ENCODE results near the gene FSD1L. TPM values are rescaled to one million over a fixed set of nuclear protein-coding genes. Genes with fewer than 3 reads are reported as not detected.

FSD1L gene
- polyA plus RNA-seq, 2 of the 4 experiments (the other 2 are of a cell fraction) = 3.2 to 8.5 TPM

- no peak for TF ChIP-seq CHD2 (IDR thresholded peaks at IDR 0.05; ENCODE audit: low read length, partially characterized antibody)
- no peak for TF ChIP-seq MYC (IDR thresholded peaks at IDR 0.05; ENCODE audit: borderline replicate concordance, low read length)
- TF ChIP-seq JUN (IDR thresholded peaks at IDR 0.05) = no peak
- TF ChIP-seq PHF8 (IDR thresholded peaks at IDR 0.05; ENCODE audit: borderline replicate concordance, low read depth) = no peak
- no peak for TF ChIP-seq CBX2 (IDR thresholded peaks at IDR 0.05; ENCODE audit: borderline replicate concordance, low read depth)
- TF ChIP-seq TFCP2L1 (CRISPR knock-in tag; IDR thresholded peaks at IDR 0.05) = no peak
- TF ChIP-seq HDAC2 (IDR thresholded peaks at IDR 0.05) = no peak
- no peak for TF ChIP-seq HOXB5 (CRISPR knock-in tag; IDR thresholded peaks at IDR 0.05)
- FAIRE-seq = no peak
- H3K4me3 ChIP-seq = peak overlapping the region; percentile 71
- peaks cover 15% of the 10 kb centered on the region; the same call in 2 of the 3 replicates for H3K4me1 ChIP-seq
- no peaks in the 10 kb centered on the region for H3K9me3 ChIP-seq
- peak overlapping the region in 1 of 2 experiments; percentile 87; a peak in 3 of 6 replicates for H3K27ac ChIP-seq
- ChIA-PET POLR2A (interaction anchor here (0.9 kb wide), 1 partner anchor 11 kb away, joined by 6 read pairs; no protein-coding TSS in a partner anchor), CTCF (interaction anchor here (1.1 to 1.7 kb wide), 2 partner anchors 34 to 522 kb away, joined by 3 to 8 read pairs; no protein-coding TSS in a partner anchor)
- WGBS (ENCODE audit: missing lambda C conversion rate) = 0% methylated on average over 2 of the region's 2 CpGs
- no peak for DNase-seq (ENCODE audit: low read depth in 1 of 2, low spot score in 1 of 2)
- no peak for ATAC-seq
- peak overlapping the region; percentile 84 for H3K4me2 ChIP-seq
These were observed 1.2 kb downstream of the FSD1L start for GRCh38 chr9:105449081-105449480.

DNA sequence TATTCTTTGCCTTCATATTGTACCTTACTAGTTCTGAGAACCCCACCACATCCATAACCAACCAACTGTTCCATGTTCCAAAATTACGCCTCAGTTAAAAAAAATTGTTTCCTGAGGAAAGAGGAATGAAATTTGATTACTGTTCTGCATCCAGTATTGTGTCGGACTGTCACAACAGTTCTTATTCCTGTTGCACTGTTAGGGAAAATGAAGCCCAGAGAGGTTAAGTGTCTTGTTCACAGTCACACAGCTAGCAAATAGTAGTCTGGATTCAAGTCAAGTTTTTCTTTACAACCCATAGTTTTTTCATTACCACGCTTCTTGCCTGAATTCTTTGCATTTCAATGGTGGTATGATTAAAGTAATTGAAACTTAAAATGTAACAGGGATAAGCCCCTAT lies 4.4 kb downstream of the FSD1L start:
- no peak overlapping the region for H3K27ac ChIP-seq
- DNase-seq (ENCODE audit: low read depth in 1 of 2, low spot score in 1 of 2) (no peak), FAIRE-seq (no peak), ATAC-seq (no peak)
- CTCF ChIA-PET = interaction anchor here (1.0 to 1.1 kb wide), 2 partner anchors 9 to 12 kb away, joined by 3 read pairs; no protein-coding TSS in a partner anchor
- POLR2A ChIA-PET = no interaction called here
- TF ChIP-seq FOSB (CRISPR knock-in tag; IDR thresholded peaks at IDR 0.05) (no peak), RAD21 (conservative IDR thresholded peaks at IDR 0.05 in 1 of 2, IDR thresholded peaks at IDR 0.05 in 1 of 2) (no peak), CEBPB (IDR thresholded peaks at IDR 0.05) (no peak), ZFP36 (IDR thresholded peaks at IDR 0.05; ENCODE audit: borderline replicate concordance, partially characterized antibody) (peak; percentile 41), USF2 (IDR thresholded peaks at IDR 0.05) (no peak), NFE2L2 (conservative IDR thresholded peaks at IDR 0.05; ENCODE audit: low read length) (no peak), ZC3H11A (IDR thresholded peaks at IDR 0.05) (no peak), TFCP2L1 (CRISPR knock-in tag; IDR thresholded peaks at IDR 0.05) (no peak)
- H3K4me3 ChIP-seq = no peak overlapping the region
- H3K4me2 ChIP-seq = no peak overlapping the region
- peaks cover 15% of the 10 kb centered on the region; the same call in 2 of the 3 replicates for H3K4me1 ChIP-seq
- H3K9me3 ChIP-seq = no peaks in the 10 kb centered on the region
- WGBS (ENCODE audit: missing lambda C conversion rate) = 89% methylated on average over 3 of the region's 3 CpGs

DNA sequence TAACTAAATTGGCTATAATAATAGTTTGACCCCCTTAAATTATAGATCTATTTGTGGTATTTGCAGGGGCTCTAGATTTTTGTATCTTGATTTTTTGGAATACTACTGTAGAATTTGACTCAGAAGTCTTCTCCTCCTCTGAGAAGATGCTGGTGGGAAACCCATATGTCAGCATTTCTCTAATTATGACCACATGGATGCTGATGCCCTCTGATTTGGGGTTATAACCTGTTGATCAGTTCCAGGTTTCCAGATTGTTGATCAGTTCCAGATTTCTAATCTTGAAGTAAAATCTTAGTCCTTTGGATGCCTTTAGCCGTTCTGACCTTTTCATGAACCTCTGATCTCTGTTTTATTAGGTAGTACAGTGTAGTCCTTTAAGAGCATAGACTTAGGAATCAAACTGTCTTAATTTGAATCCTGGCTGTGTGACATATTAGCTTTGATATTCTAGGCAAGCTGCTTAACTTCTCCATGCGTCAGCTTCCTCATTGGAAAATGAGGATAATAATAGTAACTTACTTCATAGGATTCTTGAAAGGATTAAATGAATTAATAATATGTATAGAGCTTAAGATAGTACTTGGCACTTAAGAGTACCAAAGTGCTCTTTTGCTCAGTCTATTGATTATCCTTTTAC lies 8.1 kb downstream of the FSD1L start:
- Histone ChIP-seq H3K4me2 (no peak overlapping the region), H3K9me3 (no peaks in the 10 kb centered on the region), H3K27ac (no peak overlapping the region), H3K4me3 (no peak overlapping the region), H3K4me1 (0 out of 3 replicates have a peak, but pooled peaks cover 4% of the 10 kb centered on the region)
- ATAC-seq = no peak
- ChIA-PET POLR2A (no interaction called here), CTCF (interaction anchor here (1.1 to 1.6 kb wide), 2 partner anchors 11 to 41 kb away, joined by 3 read pairs; no protein-coding TSS in a partner anchor)
- DNase-seq (ENCODE audit: low read depth in 1 of 2, low spot score in 1 of 2) = no peak
- peak; percentile 60 for TF ChIP-seq MAFK (IDR thresholded peaks at IDR 0.05; ENCODE audit: partially characterized antibody)
- TF ChIP-seq, protein P1, sequence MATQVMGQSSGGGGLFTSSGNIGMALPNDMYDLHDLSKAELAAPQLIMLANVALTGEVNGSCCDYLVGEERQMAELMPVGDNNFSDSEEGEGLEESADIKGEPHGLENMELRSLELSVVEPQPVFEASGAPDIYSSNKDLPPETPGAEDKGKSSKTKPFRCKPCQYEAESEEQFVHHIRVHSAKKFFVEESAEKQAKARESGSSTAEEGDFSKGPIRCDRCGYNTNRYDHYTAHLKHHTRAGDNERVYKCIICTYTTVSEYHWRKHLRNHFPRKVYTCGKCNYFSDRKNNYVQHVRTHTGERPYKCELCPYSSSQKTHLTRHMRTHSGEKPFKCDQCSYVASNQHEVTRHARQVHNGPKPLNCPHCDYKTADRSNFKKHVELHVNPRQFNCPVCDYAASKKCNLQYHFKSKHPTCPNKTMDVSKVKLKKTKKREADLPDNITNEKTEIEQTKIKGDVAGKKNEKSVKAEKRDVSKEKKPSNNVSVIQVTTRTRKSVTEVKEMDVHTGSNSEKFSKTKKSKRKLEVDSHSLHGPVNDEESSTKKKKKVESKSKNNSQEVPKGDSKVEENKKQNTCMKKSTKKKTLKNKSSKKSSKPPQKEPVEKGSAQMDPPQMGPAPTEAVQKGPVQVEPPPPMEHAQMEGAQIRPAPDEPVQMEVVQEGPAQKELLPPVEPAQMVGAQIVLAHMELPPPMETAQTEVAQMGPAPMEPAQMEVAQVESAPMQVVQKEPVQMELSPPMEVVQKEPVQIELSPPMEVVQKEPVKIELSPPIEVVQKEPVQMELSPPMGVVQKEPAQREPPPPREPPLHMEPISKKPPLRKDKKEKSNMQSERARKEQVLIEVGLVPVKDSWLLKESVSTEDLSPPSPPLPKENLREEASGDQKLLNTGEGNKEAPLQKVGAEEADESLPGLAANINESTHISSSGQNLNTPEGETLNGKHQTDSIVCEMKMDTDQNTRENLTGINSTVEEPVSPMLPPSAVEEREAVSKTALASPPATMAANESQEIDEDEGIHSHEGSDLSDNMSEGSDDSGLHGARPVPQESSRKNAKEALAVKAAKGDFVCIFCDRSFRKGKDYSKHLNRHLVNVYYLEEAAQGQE (IDR thresholded peaks at IDR 0.05) = no peak
- no peak for FAIRE-seq
- 80% methylated on average over 2 of the region's 2 CpGs for WGBS (ENCODE audit: missing lambda C conversion rate)
